Measurements from ENCODE around the gene TBCEL.
"Not testable (repeated sequence)": the region's sequence is repeated elsewhere in the genome, so short reads cannot be mapped to it uniquely, and the experiment has no call there.

TBCEL gene

GRCh38 chr11:121109916-121110586, 86.1 kb downstream of the TBCEL start:
- no peak for TF ChIP-seq CTCF (IDR thresholded peaks at IDR 0.05; ENCODE audit: insufficient read depth, low read depth, low read length, missing control alignments)
- DNase-seq (ENCODE audit: low read depth) = no peak
- H3K4me3 ChIP-seq (ENCODE audit: low read depth, low read length) = no peak overlapping the region

DNA sequence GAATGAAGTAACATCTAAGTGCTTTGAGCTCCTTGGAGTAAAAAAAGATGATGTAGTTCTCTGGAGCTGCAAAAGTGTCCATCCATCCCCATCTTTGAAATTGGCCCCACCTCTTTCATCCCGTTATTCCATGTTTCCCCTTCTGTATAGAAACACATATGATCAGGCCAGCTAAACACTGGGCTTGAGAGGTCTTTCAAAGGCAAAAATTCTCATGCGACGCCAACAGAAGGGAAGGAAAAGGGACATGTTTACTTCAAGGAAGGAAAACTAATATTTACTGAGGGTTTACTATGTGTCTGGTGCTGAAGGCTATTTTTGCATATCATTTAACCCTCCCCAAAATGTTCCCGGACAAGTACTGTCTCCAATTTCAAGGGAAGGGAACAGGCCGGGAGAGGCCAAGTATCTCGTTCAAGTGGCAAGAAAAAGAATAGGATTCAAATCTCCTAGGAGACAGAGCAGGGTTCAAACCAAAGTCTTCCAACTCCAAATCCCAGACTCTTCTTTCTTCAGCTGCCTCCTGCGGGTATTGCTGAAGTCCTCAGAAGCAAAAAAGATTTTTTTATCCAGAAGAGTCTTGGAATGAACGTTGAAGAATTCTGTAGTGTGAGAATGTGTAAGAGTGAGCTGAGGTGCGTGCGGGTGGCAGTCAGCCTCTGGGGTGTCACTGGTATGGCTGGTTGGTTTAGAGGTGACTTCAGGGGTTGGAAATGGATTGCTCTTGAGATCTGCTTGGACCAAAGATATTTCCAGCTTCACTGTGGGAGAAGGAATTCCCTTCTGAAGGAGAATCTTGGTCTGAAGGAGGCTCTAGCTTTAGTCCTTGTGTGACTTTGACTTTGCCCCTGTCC, 87.2 kb downstream of the TBCEL start:
- no peak for TF ChIP-seq CTCF (IDR thresholded peaks at IDR 0.05; ENCODE audit: insufficient read depth, low read depth, low read length, missing control alignments)
- no peak overlapping the region for H3K4me3 ChIP-seq (ENCODE audit: low read depth, low read length)
- DNase-seq (ENCODE audit: low read depth) = no peak

GRCh38 chr11:121112498-121113455, 88.9 kb downstream of the TBCEL start:
- no peak overlapping the region for H3K4me3 ChIP-seq (ENCODE audit: low read depth, low read length)
- TF ChIP-seq CTCF (IDR thresholded peaks at IDR 0.05; ENCODE audit: insufficient read depth, low read depth, low read length, missing control alignments) = peak; percentile 41
- DNase-seq (ENCODE audit: low read depth) = peak; percentile 61

DNA sequence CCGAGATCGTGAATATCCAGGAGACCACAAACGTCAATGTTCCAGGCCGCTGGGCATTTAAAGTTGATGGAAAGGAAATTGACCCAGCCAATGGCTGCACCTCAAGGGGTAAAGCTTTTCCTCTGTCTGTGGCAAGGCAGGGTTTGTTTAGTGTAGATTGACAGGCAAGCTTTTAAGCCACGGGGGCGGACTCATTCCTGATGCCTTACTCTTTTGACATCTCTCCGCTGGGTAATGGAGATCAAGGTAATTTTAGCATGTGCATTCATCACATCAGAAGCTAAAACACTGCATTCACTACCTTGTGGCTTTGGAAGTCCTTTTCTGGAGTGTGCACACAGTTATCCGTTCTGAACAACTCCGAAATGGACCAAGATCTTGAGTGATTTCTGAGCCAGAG, 89.7 kb downstream of the TBCEL start:
- TF ChIP-seq CTCF (IDR thresholded peaks at IDR 0.05; ENCODE audit: insufficient read depth, low read depth, low read length, missing control alignments) = no peak
- DNase-seq (ENCODE audit: low read depth) = no peak
- no peak overlapping the region for H3K4me3 ChIP-seq (ENCODE audit: low read depth, low read length)

- H3K4me3 ChIP-seq (ENCODE audit: low read depth, low read length); DNase-seq (ENCODE audit: low read depth): not testable (repeated sequence)
Observed at GRCh38 chr11:121115024-121115423, 91.1 kb downstream of the TBCEL start.

DNA sequence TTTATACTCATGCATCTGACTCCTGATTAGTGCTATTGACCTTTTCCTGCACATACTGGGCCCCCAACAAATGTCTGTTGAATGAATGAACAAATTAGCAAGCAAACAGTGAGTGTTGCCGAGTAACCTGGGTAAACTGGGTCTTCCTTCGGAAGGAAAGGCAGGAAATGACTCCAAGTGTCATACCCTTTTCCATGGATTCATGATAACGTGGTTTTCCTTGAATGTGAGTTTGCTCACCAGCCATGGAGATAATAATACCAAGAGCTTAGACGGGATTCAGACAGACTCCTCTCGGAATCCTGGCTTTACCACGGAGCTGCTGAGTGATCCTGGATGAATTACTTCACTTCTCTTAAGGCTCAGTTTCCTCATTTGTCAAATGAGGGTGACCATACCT, 93.9 kb downstream of the TBCEL start:
- H3K4me3 ChIP-seq (ENCODE audit: low read depth, low read length) = no peak overlapping the region
- no peak for DNase-seq (ENCODE audit: low read depth)
- TF ChIP-seq CTCF (IDR thresholded peaks at IDR 0.05; ENCODE audit: insufficient read depth, low read depth, low read length, missing control alignments) = no peak

- TF ChIP-seq CTCF (IDR thresholded peaks at IDR 0.05; ENCODE audit: insufficient read depth, low read depth, low read length, missing control alignments) = no peak
- DNase-seq (ENCODE audit: low read depth) = no peak
- H3K4me3 ChIP-seq (ENCODE audit: low read depth, low read length) = no peak overlapping the region
Observed at GRCh38 chr11:121119440-121119839, 95.5 kb downstream of the TBCEL start.
